Stomach (tissue), 4 donors: ENCODE results near the gene LRRC8B.

Experiments used
- EP300 ChIP-seq: sonication (generic); formaldehyde crosslinking; IDR thresholded peaks from one replicate; pipeline ENCODE4 v1.6.1; 2017; ENCODE audit warnings: antibody characterized with exemption
- POLR2A ChIP-seq, 4 donors: fragments of 450-650 bp; IDR thresholded peaks; one replicate each; pipeline ENCODE4 v1.6.1; 2016; ENCODE audit warnings: antibody characterized with exemption in 4 of 4, control low read depth in 2 of 4, mild to moderate bottlenecking in 1 of 4, moderate library complexity in 1 of 4
- POLR2AphosphoS5 ChIP-seq, 3 donors: sonication (generic); formaldehyde crosslinking; IDR thresholded peaks; one replicate each; pipeline ENCODE4 v1.6.1; 2016; ENCODE audit warnings: antibody characterized with exemption in 3 of 3
- TF ChIP-seq, protein P1 (sequence below), 7 experiments: fragments of 450-650 bp in 4 of 7; fragments of 200-600 bp in 3 of 7; sonication (generic) in 3 of 7; IDR thresholded peaks; one replicate each; pipeline ENCODE4 v1.5.1; 2016 to 2019; ENCODE audit warnings: antibody characterized with exemption in 7 of 7, control low read depth in 2 of 7, mild to moderate bottlenecking in 1 of 7

DNA sequence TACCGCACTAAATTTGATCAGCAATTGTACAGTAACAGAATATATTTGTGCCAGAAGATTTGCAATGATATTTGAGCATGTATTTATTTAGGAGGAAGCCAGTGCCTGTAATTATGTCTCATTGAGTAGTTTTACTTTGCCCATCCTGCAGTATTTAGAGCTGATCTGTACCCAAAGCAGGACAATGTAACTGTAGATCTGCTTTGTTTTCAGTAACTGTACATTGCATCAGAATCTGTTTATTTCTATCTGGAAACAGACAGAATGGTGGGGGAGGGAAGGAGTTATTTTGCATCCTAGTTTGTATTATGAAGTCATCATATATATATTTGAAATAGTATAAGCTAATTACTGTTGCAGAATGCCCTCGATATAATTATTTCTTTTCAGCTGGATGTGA is 72.1 kb downstream of the LRRC8B start:
- TF ChIP-seq, protein P1, sequence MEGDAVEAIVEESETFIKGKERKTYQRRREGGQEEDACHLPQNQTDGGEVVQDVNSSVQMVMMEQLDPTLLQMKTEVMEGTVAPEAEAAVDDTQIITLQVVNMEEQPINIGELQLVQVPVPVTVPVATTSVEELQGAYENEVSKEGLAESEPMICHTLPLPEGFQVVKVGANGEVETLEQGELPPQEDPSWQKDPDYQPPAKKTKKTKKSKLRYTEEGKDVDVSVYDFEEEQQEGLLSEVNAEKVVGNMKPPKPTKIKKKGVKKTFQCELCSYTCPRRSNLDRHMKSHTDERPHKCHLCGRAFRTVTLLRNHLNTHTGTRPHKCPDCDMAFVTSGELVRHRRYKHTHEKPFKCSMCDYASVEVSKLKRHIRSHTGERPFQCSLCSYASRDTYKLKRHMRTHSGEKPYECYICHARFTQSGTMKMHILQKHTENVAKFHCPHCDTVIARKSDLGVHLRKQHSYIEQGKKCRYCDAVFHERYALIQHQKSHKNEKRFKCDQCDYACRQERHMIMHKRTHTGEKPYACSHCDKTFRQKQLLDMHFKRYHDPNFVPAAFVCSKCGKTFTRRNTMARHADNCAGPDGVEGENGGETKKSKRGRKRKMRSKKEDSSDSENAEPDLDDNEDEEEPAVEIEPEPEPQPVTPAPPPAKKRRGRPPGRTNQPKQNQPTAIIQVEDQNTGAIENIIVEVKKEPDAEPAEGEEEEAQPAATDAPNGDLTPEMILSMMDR (IDR thresholded peaks at IDR 0.05) = no peak
- no peak for TF ChIP-seq POLR2A (IDR thresholded peaks at IDR 0.05)
- no peak for TF ChIP-seq POLR2AphosphoS5 (IDR thresholded peaks at IDR 0.05)
- no peak for TF ChIP-seq EP300
